Skeletal muscle tissue (tissue), 4 donors: ENCODE data around the gene RIPK1. TPM values are rescaled to one million over a fixed set of nuclear protein-coding genes. Genes with fewer than 3 reads are reported as not detected.
"Not testable (repeated sequence)": the region's sequence is repeated elsewhere in the genome, so short reads cannot be mapped to it uniquely, and the experiment has no call there.

Experiments
- H3K27ac ChIP-seq: one replicate; pipeline ENCODE4 v1.7.0; 2013; ENCODE audit warnings: mild to moderate bottlenecking, low read depth, low read length, inconsistent platforms
- H3K27me3 ChIP-seq, 3 donors: one replicate each; pipeline ENCODE4 v1.7.0; 2013; ENCODE audit warnings: low read length in 3 of 3; ENCODE audit not compliant: control insufficient read depth in 3 of 3, insufficient read depth in 3 of 3
- H3K36me3 ChIP-seq, 3 donors: one replicate each; pipeline ENCODE4 v1.7.0; 2013; ENCODE audit warnings: low read length in 3 of 3; ENCODE audit not compliant: control insufficient read depth in 3 of 3, insufficient read depth in 3 of 3
- H3K4me1 ChIP-seq, 3 donors: one replicate each; pipeline ENCODE4 v1.7.0; 2013; ENCODE audit warnings: low read length in 3 of 3, mild to moderate bottlenecking in 3 of 3; ENCODE audit not compliant: control insufficient read depth in 3 of 3, insufficient read depth in 3 of 3
- H3K4me3 ChIP-seq, 3 donors: one replicate each; pipeline ENCODE4 v1.7.0; 2013; ENCODE audit warnings: low read length in 3 of 3
- H3K9ac ChIP-seq, 3 donors: one replicate each; pipeline ENCODE4 v1.7.0; 2013; ENCODE audit warnings: low read length in 3 of 3, mild to moderate bottlenecking in 3 of 3, moderate library complexity in 2 of 3, low read depth in 1 of 3
- H3K9me3 ChIP-seq, 3 donors: one replicate each; pipeline ENCODE4 v1.7.0; 2013; ENCODE audit warnings: low read length in 3 of 3; ENCODE audit not compliant: control insufficient read depth in 3 of 3
- total RNA-seq: library from RNA; depleted of rRNA; stranded (reverse); fragments of >200 nt; gene quantifications from one replicate; pipeline ENCODE4 v1.2.3, GENCODE V29; 2014
- donor health status: Osteomylitis.

The RIPK1 gene
- total RNA-seq, 1 donor from 2014 or later = 14.6 TPM

DNA sequence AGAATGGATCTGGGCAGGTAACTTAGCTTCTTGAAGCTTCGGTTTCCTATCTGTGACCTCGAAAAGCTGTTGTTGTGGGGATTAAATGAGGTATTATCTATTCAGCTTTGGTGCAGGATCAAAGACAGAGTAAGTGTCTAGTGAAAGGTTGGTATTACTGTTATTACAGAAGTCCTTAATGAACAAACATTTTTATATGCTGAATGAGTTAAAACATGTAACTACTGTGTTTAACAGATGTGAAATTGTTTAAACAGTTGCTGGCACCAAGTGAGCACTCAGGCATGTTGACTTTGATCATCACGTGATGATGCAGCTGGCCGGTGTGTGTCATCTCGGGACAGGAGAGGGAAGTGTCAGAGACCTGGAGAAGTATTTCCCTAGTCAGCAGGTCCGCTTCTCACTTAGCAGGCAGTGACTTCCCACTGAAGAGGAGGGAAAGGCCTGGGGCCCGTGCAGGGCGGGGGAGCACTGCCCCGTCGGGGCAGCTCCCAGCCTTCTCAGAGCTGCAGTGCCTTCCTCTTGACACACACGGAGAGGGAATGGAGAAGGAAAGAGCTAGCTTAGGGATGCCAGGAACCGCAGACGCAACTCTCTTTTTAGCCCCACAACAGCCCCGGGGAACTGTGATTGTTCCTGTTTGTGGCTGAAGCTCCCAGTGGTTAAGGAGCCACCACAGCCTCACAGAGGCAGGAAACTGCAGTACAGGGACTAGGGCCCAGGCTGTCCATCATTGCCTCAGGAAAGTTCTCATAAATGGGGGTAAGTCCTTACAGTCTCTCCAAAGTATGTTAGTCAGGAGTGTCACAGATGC, 71.0 kb downstream of the RIPK1 start:
- peaks cover 11 to 17% (median 14%) of the 10 kb centered on the region in 3 donors for H3K4me1 ChIP-seq
- H3K4me3 ChIP-seq = peak overlapping the region in 1 of 3 donors; percentile 41
- peak overlapping the region in 2 of 3 donors; percentile 60 to 64 for H3K9ac ChIP-seq
- H3K27ac ChIP-seq = peak overlapping the region; percentile 63
- no peaks in the 10 kb centered on the region for H3K27me3 ChIP-seq
- H3K9me3 ChIP-seq = no peaks in the 10 kb centered on the region
- H3K36me3 ChIP-seq = peaks cover 21 to 52% (median 48%) of the 10 kb centered on the region in 3 donors

- H3K9me3 ChIP-seq = no peaks in the 10 kb centered on the region
Measured at GRCh38 chr6:3140201-3140600, 71.9 kb downstream of the RIPK1 start.

GRCh38 chr6:3142536-3142935, 74.2 kb downstream of the RIPK1 start:
- H3K27ac ChIP-seq = no peak overlapping the region
- peaks cover 18 to 39% (median 35%) of the 10 kb centered on the region in 3 donors for H3K36me3 ChIP-seq
- no peaks in the 10 kb centered on the region for H3K9me3 ChIP-seq
- no peaks in the 10 kb centered on the region for H3K27me3 ChIP-seq
- H3K4me1 ChIP-seq = peaks cover 11 to 17% (median 14%) of the 10 kb centered on the region in 3 donors
- no peak overlapping the region for H3K9ac ChIP-seq
- H3K4me3 ChIP-seq = no peak overlapping the region

More at GRCh38 chr6:3140201-3140600, 71.9 kb downstream of the RIPK1 start:
- Histone ChIP-seq H3K27ac (no peak overlapping the region), H3K4me1 (peaks cover 11 to 17% (median 14%) of the 10 kb centered on the region in 3 donors), H3K27me3 (no peaks in the 10 kb centered on the region), H3K9ac (no peak overlapping the region), H3K36me3 (peaks cover 24 to 55% (median 48%) of the 10 kb centered on the region in 3 donors), H3K4me3 (no peak overlapping the region)

DNA sequence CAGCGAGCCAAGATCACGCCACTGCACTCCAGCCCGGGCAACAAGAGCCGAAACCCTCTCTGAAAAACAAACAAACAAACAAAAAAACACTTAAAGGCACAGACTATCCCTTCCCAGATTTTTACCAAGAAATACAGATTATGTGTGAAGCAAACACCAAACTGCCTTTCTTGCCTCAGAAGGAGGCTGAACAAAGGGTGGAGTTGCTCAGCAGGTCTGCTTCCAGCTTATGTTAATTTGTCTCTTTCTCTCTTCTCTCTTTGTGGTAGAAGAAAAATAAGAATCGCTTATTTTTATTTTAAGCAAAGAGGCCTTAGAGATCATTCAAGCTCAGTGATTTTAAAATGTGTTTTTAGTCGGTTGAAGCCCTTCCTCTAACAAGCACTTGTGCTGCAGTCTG, 74.9 kb downstream of the RIPK1 start:
- H3K27ac ChIP-seq = no peak overlapping the region
- no peak overlapping the region for H3K9ac ChIP-seq
- H3K9me3 ChIP-seq = no peaks in the 10 kb centered on the region
- H3K4me1 ChIP-seq = peaks cover 11 to 17% (median 14%) of the 10 kb centered on the region in 3 donors
- peaks cover 24 to 40% (median 37%) of the 10 kb centered on the region in 3 donors for H3K36me3 ChIP-seq
- H3K4me3 ChIP-seq = no peak overlapping the region
- H3K27me3 ChIP-seq = no peaks in the 10 kb centered on the region

GRCh38 chr6:3144571-3144970, 76.3 kb downstream of the RIPK1 start:
- H3K4me1 ChIP-seq = peaks cover 3 to 8% (median 7%) of the 10 kb centered on the region in 3 donors
- no peak overlapping the region for H3K27ac ChIP-seq
- H3K4me3 ChIP-seq = no peak overlapping the region
- H3K36me3 ChIP-seq = peaks cover 30 to 45% (median 41%) of the 10 kb centered on the region in 3 donors
- no peaks in the 10 kb centered on the region for H3K27me3 ChIP-seq
- no peaks in the 10 kb centered on the region for H3K9me3 ChIP-seq
- no peak overlapping the region for H3K9ac ChIP-seq

- Histone ChIP-seq H3K9me3 (no peaks in the 10 kb centered on the region), H3K36me3 (peaks cover 28 to 34% (median 28%) of the 10 kb centered on the region in 3 donors), H3K27ac (no peak overlapping the region), H3K4me3 (no peak overlapping the region), H3K4me1 (peaks cover 5 to 11% (median 8%) of the 10 kb centered on the region in 3 donors), H3K9ac (no peak overlapping the region), H3K27me3 (no peaks in the 10 kb centered on the region)
Measured at GRCh38 chr6:3147914-3148757, 79.8 kb downstream of the RIPK1 start.

- H3K4me3 ChIP-seq = no peak overlapping the region
- peak overlapping the region; percentile 3 for H3K27ac ChIP-seq
- peaks cover 5 to 12% (median 11%) of the 10 kb centered on the region in 3 donors for H3K4me1 ChIP-seq
- H3K9me3 ChIP-seq = no peaks in the 10 kb centered on the region
- peaks cover 21 to 37% (median 26%) of the 10 kb centered on the region in 3 donors for H3K36me3 ChIP-seq
- no peaks in the 10 kb centered on the region for H3K27me3 ChIP-seq
- peak overlapping the region in 1 of 3 donors; percentile 33 for H3K9ac ChIP-seq
Measured at GRCh38 chr6:3151691-3152090, 83.4 kb downstream of the RIPK1 start.

DNA sequence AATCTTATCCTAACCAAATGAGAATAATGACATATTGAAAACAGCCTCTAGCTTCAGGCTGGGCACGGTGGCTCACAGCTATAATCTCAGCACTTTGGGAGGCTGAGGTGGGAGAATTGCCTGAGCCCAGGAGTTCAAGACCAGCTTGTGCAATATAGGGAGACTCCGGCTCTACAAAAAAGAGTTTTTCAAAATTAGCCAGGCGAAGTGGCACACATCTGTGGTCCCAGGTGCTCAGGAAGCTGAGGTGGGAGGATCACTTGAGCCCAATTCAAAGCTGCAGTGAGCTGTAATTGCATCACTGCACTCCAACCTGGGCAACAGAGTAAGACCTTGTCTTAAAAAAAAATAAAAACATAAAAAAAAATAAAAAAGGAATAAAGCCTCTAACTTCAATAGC, 84.4 kb downstream of the RIPK1 start:
- Histone ChIP-seq H3K27me3 (no peaks in the 10 kb centered on the region), H3K36me3 (peaks cover 18 to 33% (median 24%) of the 10 kb centered on the region in 3 donors), H3K9me3 (no peaks in the 10 kb centered on the region), H3K4me1 (peaks cover 5 to 14% (median 11%) of the 10 kb centered on the region in 3 donors), H3K4me3 (no peak overlapping the region), H3K9ac (no peak overlapping the region), H3K27ac (no peak overlapping the region)

DNA sequence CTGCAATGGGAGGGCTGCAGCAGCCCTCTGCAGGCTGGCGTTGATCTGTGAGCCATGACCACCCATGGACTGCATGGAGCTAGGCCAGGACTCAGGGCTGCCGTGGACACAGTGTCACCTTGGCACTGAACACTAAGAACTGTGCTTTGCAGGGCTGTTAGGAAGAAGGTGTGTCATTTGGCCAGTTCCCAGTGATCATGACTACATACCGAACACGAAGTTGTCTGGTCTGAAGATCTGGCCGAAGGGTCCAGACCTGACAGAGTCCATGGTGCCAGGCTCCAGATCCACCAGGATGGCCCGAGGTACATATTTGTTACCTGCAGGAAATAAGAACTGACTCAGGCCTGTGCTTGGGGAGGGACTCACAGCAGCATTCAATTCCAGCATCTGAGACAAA, 87.1 kb downstream of the RIPK1 start:
- H3K4me3 ChIP-seq, H3K27ac ChIP-seq, H3K9ac ChIP-seq: not testable (repeated sequence)

More for the DNA sequence above, 87.1 kb downstream of the RIPK1 start:
- H3K27me3 ChIP-seq, H3K9me3 ChIP-seq: not testable (repeated sequence)
- peaks cover 5 to 14% (median 14%) of the 10 kb centered on the region in 3 donors for H3K4me1 ChIP-seq
- peaks cover 3 to 14% (median 9%) of the 10 kb centered on the region in 3 donors for H3K36me3 ChIP-seq
